Left kidney (tissue), 2 donors: Measurements from ENCODE around the gene UBTD2. TPM values are rescaled to one million over a fixed set of nuclear protein-coding genes. Genes with fewer than 3 reads are reported as not detected.

Experiments
- DNase-seq: peaks from one replicate; pipeline ENCODE4 v3.0.0-alpha.2; 2013
- polyA plus RNA-seq: library from polyadenylated mRNA; unstranded; fragments of 120-200 nt; gene quantifications from one replicate; pipeline ENCODE4 v1.2.1, GENCODE V29; 2013; ENCODE audit not compliant: insufficient read length

The UBTD2 gene
- polyA plus RNA-seq, 1 donor: 77.0 TPM

DNA sequence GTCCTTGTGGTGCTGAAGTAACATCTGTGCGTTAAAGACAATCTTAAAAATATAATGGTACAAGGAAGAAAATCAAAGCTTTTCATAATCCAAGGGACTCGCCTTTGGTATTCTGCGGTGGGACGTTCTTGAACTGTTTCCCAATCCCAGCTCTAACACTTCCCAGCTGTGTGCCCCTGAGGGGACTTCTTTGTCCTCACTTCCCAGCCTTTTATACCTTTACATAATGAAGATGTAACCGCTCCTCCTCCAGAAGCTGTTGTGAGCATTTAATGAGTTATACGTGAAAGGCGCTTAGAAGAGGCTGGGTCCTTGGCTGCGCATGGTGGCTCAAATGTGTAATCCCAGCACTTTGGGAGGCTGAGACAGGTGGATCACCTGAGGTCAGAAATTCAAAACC is 112.4 kb downstream of the UBTD2 start:
- no peak for DNase-seq

GRCh38 chr5:172170251-172170701 is 113.3 kb downstream of the UBTD2 start:
- no peak for DNase-seq

GRCh38 chr5:172169216-172169615 is 114.3 kb downstream of the UBTD2 start:
- no peak for DNase-seq

- no peak for DNase-seq
These were observed 115.3 kb downstream of the UBTD2 start for GRCh38 chr5:172168311-172168710.

DNA sequence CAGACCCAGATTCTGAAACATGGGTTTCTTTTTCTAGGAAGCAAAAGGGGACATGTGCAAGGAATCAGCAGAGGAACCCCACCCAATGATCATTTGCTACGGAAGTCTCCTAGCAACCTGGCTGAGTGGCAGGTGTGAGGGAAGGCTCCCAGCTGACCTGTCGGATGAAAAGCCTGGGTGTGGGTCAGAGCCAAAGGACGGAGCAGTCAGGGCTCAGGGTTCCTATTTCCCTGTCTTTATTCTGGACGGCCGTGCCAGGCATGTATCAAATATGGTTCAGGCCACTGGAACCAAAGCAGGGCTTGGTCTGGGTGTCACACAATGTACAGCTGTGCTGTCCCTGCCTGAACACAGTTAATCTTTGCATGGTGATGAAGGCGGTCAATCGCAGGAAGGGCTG is 115.7 kb downstream of the UBTD2 start:
- DNase-seq: no peak

DNA sequence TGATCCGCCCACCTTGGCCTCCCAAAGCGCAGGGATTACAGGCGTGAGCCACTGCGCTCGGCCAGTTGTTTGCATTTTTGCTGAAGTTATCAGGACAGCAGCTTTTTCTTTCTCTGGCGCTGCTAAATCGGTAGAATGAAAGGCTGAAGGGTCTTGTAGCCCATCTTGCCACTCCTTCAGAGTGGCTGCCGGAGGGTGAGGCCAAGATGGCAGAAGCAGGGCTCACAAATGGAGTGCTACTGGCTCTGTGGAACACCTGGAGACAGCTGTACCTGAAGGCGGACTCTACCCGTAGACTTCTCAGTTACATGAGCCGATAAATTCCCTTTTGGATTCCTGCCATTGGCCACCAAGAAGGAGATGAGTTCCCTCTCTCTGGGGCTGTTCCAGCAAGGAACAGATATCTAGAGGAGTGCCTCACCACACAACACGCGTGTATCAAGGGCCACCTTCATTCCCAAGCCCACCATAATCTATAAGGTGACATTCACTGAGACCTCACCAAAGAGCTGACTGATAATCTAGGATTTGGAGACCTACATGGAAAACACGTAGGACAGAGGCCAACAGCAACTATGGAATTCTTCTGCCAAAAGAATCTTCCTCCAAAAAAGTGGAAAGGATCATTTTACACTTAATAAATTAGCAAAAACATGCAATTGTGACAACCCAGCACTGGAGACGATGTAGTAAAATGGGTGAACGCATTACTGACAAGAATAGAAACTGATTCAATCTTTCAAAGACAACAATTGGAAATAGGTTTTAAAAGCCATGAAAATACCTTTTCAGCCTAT is 117.3 kb downstream of the UBTD2 start:
- no peak for DNase-seq

DNA sequence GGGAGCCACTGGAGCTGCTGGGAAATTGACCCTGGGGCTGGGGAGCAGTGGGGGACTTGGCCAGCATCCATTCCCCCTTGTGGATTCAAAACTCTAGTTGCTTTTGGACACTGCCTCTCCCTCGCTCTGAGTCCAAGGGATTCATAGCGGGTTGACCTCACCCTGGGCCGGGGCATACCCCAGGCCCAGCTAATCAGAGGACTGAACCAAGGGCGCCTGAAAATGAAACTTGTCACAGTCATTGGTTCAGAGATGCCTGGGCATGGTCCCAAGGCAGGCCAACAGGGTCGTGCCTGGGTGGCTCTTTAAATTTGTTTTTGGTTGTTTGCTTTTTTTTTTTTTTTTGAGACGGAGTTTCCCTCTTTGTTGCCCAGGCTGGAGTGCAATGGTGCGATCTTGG is 118.1 kb downstream of the UBTD2 start:
- DNase-seq: no peak

GRCh38 chr5:172164769-172165212 is 118.8 kb downstream of the UBTD2 start:
- DNase-seq: no peak

- DNase-seq: no peak
These were observed 120.2 kb downstream of the UBTD2 start for GRCh38 chr5:172163346-172163745.

- no peak for DNase-seq
These were observed 120.6 kb downstream of the UBTD2 start for GRCh38 chr5:172162987-172163343.

DNA sequence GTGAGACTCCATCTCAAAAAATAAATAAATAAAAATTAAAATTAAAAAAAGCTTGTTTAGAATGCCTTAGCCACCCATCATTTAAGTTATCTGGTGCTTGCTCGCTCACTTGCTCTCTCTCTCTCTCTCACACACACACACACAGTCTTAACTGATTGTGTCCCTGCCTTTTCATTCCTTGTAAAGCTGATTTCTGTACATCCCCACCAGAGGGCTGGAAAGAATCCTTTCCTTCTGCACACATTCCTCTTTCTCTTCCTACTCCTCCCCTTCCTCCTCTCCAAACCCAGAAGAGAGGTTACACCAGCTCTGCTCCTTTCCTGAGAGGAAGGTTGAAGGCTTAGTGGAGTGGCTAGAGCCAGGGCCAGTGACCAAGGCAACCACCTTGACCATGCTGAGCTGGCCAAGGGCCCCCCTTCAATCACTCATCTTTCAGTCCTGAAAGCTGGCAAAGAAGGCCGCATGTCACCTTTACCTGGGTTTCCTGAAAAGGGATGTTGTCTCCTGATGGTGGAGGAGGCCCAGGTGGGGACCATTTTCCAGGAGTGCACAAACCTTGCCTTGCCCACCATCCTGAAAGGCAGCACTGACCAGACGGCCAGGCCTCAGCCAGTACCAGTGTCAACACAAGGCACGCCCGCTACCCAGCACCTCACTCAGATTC is 121.1 kb downstream of the UBTD2 start:
- DNase-seq: no peak

GRCh38 chr5:172160506-172160905 is 123.1 kb downstream of the UBTD2 start:
- DNase-seq: no peak

Other genes starting within 250 kb of the UBTD2 start
- 16.5 TPM for gene STK10, start 95.5 kb downstream of the UBTD2 start, polyA plus RNA-seq
- not detected for gene EFCAB9, start 89.6 kb downstream of the UBTD2 start, polyA plus RNA-seq
- 33.0 TPM for gene SH3PXD2B, start 170.8 kb upstream of the UBTD2 start, polyA plus RNA-seq